IPS DF 4.7 (cell line): Measurements from ENCODE around the gene TTC21B.

Experiments used
- DNase-seq: peaks from one replicate; pipeline ENCODE4 v3.0.0-alpha.2; 2013; ENCODE audit warnings: low spot score; ENCODE audit errors: extremely low read depth

The TTC21B gene

DNA sequence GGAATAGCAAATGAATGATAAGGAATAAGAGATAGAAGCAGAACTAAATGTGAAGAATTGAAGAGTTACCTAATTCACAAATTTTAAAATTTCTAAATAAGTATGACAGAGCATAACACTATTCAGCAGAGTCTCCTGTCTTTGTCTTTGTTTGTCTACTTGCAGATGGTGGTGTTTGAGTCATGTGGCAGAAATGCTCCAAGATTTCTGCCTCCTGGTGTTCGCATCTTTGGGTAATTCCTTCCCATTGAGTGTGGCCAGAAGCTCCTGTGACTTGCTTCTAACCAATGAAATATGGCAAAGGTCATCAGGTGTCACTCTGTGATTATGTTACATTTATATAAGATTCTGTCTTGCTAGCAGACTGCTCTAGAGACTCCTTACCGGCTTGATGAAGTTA, 114.0 kb downstream of the TTC21B start:
- no peak for DNase-seq

DNA sequence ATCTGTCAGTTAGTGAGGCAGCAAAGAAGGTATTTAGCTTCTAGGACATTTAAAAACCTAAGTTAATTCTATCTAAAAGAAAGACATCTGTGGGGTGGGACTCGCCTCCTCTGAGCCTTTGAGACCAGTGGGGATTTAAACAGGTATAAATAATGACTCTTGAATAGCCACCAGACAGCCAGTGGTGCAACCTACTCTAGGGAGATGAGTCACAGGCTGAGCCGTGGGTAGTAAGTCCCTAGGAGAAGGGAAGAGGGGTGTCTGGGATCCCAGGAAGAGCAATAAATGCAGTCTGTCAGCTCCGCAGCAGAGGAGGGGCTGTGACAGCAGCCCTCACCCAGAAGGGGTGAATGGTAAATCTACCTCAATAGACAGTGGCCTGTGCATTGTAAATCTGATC, 116.5 kb downstream of the TTC21B start:
- no peak for DNase-seq

DNA sequence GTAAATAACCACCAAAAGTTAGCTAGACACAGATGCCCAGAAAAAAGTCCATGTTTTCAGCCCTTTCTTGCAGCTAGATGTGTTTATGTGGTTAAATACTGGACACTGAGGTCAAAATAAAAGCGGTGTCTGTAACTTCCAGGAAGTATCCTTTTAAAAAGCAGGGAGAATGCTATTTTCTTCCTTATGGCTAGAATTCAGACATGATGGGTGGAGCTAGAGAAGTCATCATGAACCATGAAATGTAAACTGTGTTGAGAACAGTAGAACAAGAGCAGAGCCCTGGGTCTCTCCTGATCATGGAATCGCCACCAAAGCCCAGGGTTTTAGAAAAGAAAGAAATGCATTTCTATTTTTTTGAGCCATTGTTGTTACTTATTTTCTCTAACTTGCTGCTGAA, 118.2 kb downstream of the TTC21B start:
- DNase-seq = no peak

DNA sequence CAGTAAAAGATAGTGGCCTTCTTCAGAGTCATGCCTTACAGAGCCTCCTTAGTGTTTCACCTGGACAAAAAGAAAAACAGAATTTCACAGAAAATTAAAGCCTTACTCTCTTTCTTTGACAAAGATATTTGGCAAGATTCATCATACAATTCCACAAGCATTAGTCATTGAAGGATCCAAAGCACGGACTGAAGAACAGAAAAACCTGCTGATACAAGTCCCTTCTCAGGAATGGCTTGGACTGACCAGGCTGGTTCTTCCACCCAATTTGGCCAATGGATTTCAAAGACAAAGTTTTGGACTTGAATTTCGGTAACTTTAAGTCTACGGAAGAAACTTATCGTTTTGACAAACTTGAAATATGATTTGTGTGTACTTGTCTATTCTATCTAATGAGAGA, 120.4 kb downstream of the TTC21B start:
- DNase-seq = no peak

DNA sequence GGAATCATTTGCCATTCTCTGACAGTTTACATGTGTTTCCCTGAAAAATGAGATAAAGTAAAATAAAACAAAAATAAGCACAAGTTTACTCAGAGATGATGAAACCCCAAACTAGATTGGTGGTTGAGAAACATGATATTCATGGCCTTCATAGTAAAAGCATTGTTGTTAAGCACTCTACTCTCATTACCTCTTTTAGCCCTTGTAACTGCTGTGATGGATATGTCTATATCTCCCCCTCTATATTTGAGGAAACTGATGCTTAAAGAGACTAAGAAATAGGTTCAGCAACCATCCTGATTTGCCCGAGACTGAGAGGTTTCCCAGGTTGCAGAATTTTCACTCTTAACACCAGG, 125.7 kb downstream of the TTC21B start:
- DNase-seq = no peak

DNA sequence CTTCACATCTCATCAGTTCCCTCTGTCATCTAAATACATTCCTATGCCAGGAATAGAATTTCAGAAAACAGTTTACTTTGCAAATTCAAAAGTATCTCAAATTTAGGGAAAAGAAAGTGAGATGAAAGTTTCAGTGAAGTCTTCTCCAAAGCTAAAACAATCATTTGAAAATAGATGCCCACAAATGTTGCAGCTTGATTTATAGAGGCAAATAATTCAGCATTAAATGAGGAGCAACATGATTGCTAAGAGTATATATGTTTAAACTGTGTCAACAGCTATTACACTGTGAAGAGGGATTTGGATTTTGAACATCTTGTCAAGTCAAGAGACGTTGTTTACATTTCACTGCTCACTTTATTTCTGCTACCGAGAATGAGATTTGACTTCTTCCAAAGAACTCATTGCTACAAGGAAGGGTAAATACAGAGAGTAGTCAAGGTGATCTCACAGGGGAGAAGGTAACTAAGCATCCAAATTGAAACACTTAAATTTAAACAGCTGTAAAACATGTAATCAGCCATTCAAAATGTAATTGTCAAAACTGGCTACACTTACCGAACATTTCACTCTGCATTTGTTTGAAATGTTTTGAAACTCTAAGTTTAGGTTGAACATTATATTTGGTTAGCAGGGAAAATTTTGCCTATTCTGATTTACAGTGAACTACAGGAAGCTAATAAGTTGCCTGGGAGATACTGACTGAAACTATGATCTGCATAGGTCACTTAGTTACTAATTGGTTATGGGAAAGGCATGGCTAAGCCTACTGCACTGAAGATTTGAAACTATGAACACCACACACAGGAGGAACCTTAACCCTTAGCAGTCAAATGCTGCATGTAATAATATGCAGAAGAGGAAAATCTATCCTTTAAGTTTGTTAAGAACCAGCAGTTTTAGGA, 126.3 kb downstream of the TTC21B start:
- DNase-seq = no peak

DNA sequence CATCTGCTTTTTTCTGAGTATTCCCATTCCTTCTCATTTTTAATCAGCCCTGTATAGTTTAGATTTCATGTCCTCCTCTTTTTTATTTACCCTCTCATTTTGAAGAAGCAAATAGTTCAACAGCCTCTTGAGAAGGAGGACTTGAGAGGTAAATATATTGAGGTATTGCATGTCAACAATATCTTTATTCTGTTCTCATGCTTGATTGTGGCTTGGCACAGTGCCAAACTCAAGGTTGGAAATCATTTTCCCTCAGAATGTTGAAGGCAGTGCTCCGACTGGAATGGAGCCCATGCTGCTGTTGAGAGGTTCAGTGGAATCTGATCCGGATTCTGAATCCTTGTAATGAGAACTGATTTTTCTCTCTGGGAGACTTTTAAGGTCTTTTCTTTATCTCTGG, 128.5 kb downstream of the TTC21B start:
- no peak for DNase-seq
